Transverse colon (tissue), 4 donors: Measurements from ENCODE around the gene RCAN3. TPM values are rescaled to one million over a fixed set of nuclear protein-coding genes. Genes with fewer than 3 reads are reported as not detected.
"Not testable (repeated sequence)": the region's sequence is repeated elsewhere in the genome, so short reads cannot be mapped to it uniquely, and the experiment has no call there.

Experiments used
- DNase-seq: peaks from one replicate; pipeline ENCODE4 v3.0.0-alpha.2; 2019
- H3K27ac ChIP-seq, 4 donors: fragments of 200-600 bp; sonication (generic); 2 replicates each; pipeline ENCODE4 v1.5.1; 2016 to 2018; ENCODE audit warnings: inconsistent platforms in 4 of 4
- H3K27me3 ChIP-seq: fragments of 200-600 bp; sonication (generic); 2 replicates; pipeline ENCODE4 v1.5.1; 2017; ENCODE audit warnings: inconsistent platforms
- H3K36me3 ChIP-seq, 4 donors: fragments of 200-600 bp; sonication (generic); 2 replicates each; pipeline ENCODE4 v1.5.1; 2017 to 2019; ENCODE audit warnings: inconsistent platforms in 4 of 4
- H3K4me1 ChIP-seq, 4 donors: fragments of 200-600 bp; sonication (generic); 2 replicates each; pipeline ENCODE4 v1.5.1; 2017 to 2020; ENCODE audit warnings: inconsistent platforms in 4 of 4
- H3K4me3 ChIP-seq, 4 donors: fragments of 200-600 bp; sonication (generic); 1 replicate in 1 of 4; 2 replicates in 3 of 4; pipeline versions ENCODE4 v1.5.1 to v1.6.1; 2017 to 2019; ENCODE audit warnings: inconsistent platforms in 4 of 4
- H3K9me3 ChIP-seq, 2 donors: fragments of 200-600 bp; sonication (generic); 2 replicates each; pipeline ENCODE4 v1.5.1; 2017 to 2019; ENCODE audit warnings: inconsistent platforms in 2 of 2
- CTCF ChIP-seq, 5 experiments: fragments of 200-600 bp in 3 of 5; fragments of 450-650 bp in 2 of 5; sonication (generic) in 3 of 5; IDR thresholded peaks; 1 replicate in 2 of 5; 2 replicates in 3 of 5; pipeline ENCODE4 v1.5.1; 2016 to 2017; ENCODE audit warnings: antibody characterized with exemption in 5 of 5, inconsistent platforms in 3 of 5, mild to moderate bottlenecking in 2 of 5, moderate library complexity in 1 of 5
- EP300 ChIP-seq: sonication (generic); formaldehyde crosslinking; IDR thresholded peaks from one replicate; pipeline ENCODE4 v1.6.1; 2017; ENCODE audit warnings: antibody characterized with exemption, low read depth
- POLR2A ChIP-seq: fragments of 450-650 bp; IDR thresholded peaks from one replicate; pipeline ENCODE4 v1.6.1; 2016; ENCODE audit warnings: antibody characterized with exemption, mild to moderate bottlenecking, moderate library complexity
- POLR2AphosphoS5 ChIP-seq, 3 donors: sonication (generic); formaldehyde crosslinking; IDR thresholded peaks; one replicate each; pipeline ENCODE4 v1.6.1; 2016; ENCODE audit warnings: antibody characterized with exemption in 3 of 3
- WGBS, 2 donors: methylation state at CpG; one replicate each; pipeline ENCODE4 v1.1.5; 2018; ENCODE audit warnings: low coverage in 1 of 2; 5-methylcytosine and 5-hydroxymethylcytosine counted together
- in situ Hi-C, 4 donors: fragments of 200-750 bp; cut with MboI; loops; one replicate each; pipeline versions ENCODE4 v1.15.0 to v1.15.1; 2017; ENCODE audit warnings: low sequenced_read_pairs in 3 of 4, low pct_ligation_motif_present in 1 of 4, low pct_unique_long_range_greater_than_20kb in 1 of 4
- intact Hi-C: fragments of 100-400 bp; cut with DNase I; formaldehyde crosslinking; loops from one replicate; pipeline ENCODE4 v1.15.1; 2023; ENCODE audit warnings: low total_unique reads
- total RNA-seq, 4 donors: library from RNA; depleted of rRNA; stranded (reverse); fragments of >200 nt; gene quantifications; one replicate each; pipeline ENCODE4 v1.1.0, GENCODE V29; 2016

Gene RCAN3
- total RNA-seq, 4 donors from 2014 or later = 6.4 to 17.5 (median 11.3) TPM

GRCh38 chr1:24486331-24487065, 16.1 kb upstream of the RCAN3 start:
- intact Hi-C loops = no loop called here
- WGBS, 2 donors = 72 to 80% methylated on average over 4 to 7 of the region's 7 CpGs
- Histone ChIP-seq H3K36me3 (no peaks in the 10 kb centered on the region), H3K9me3 (no peaks in the 10 kb centered on the region), H3K4me3 (no peak overlapping the region), H3K27ac (no peak overlapping the region), H3K27me3 (no peaks in the 10 kb centered on the region), H3K4me1 (no peaks in the 10 kb centered on the region)
- no peak for DNase-seq
- in situ Hi-C loops = no loop called here
- TF ChIP-seq POLR2A = no peak
- TF ChIP-seq EP300 = no peak
- TF ChIP-seq CTCF (IDR thresholded peaks at IDR 0.05) = no peak
- TF ChIP-seq POLR2AphosphoS5 (IDR thresholded peaks at IDR 0.05) = no peak

GRCh38 chr1:24487455-24487854, 15.2 kb upstream of the RCAN3 start:
- 96 to 100% methylated on average over 3 to 9 of the region's 9 CpGs for WGBS, 2 donors
- intact Hi-C loops = no loop called here
- TF ChIP-seq POLR2A (no peak), POLR2AphosphoS5 (IDR thresholded peaks at IDR 0.05) (no peak), EP300 (no peak), CTCF (IDR thresholded peaks at IDR 0.05) (no peak)
- no peak for DNase-seq
- in situ Hi-C loops = no loop called here
- Histone ChIP-seq H3K9me3 (no peaks in the 10 kb centered on the region), H3K36me3 (no peaks in the 10 kb centered on the region), H3K27ac (no peak overlapping the region), H3K27me3 (no peaks in the 10 kb centered on the region), H3K4me3 (no peak overlapping the region), H3K4me1 (no peaks in the 10 kb centered on the region)

GRCh38 chr1:24488159-24488558, 14.5 kb upstream of the RCAN3 start:
- H3K27ac ChIP-seq, H3K36me3 ChIP-seq, H3K4me3 ChIP-seq, H3K4me1 ChIP-seq, H3K27me3 ChIP-seq, H3K9me3 ChIP-seq, in situ Hi-C loops, intact Hi-C loops, DNase-seq: not testable (repeated sequence)
- WGBS, 2 donors = 83 to 88% methylated on average over 3 to 7 of the region's 7 CpGs

- no peaks in the 10 kb centered on the region for H3K9me3 ChIP-seq
- in situ Hi-C loops (no loop called here), intact Hi-C loops (no loop called here)
- no peak for DNase-seq
- no peaks in the 10 kb centered on the region for H3K27me3 ChIP-seq
- H3K27ac ChIP-seq = no peak overlapping the region
- 97% methylated on average over 13 of the region's 13 CpGs; no CpG with 5 or more reads in 1 of the 2 donors for WGBS, 2 donors
- no peak for TF ChIP-seq CTCF (IDR thresholded peaks at IDR 0.05)
- no peak for TF ChIP-seq POLR2A
- no peak for TF ChIP-seq POLR2AphosphoS5 (IDR thresholded peaks at IDR 0.05)
- no peak for TF ChIP-seq EP300
- H3K4me1 ChIP-seq = no peaks in the 10 kb centered on the region
- H3K4me3 ChIP-seq = no peak overlapping the region
- H3K36me3 ChIP-seq = no peaks in the 10 kb centered on the region
These were observed 13.0 kb upstream of the RCAN3 start for GRCh38 chr1:24489674-24490073.
